GM18907 (cell line): ENCODE measurements around the gene AUTS2.

Experiments used
- ATAC-seq: cut with Tn5 transposase; IDR thresholded peaks from one replicate; pipeline ENCODE4 v1.9.1; 2021; ENCODE audit warnings: mild to moderate bottlenecking, moderate library complexity; ENCODE audit not compliant: unreplicated experiment

AUTS2 gene

DNA sequence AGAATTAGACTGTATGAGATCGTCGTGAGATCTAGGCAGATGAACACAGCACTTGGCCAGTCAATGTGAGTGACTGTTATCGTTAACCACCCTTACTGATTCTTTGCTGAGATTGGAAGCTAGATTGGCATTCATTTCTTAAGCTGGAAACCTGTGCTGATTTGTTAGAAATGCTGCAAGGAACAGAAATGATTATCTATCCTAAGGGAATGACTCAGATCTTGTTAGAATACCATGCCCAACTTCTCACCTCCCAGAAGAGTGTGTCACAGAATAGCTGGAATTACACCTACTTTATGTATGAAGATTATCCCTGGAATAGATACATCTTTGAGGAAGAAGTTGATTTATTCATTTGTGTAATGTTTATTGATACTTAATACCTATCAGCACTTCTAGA, 275.2 kb downstream of the AUTS2 start:
- ATAC-seq, result no peak

DNA sequence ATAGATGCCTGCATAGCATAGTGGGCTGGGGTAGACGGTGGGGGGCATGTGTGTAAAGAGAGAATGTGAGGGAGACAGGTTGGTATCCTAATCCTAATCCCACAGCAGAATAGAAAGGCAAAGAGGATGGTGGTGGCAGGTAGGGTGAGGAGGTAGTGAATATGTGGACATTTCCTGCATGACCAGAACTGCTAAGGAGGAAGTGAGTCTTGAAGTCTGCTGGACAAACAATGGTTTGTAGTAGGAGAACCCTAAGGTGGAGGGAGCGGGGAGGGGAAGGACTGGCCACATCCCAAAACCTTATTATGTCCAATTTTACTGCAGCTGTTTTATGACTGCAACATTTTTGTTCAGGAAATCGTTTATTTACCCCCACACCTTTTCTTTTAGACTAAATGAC, 279.7 kb downstream of the AUTS2 start:
- no peak for ATAC-seq

DNA sequence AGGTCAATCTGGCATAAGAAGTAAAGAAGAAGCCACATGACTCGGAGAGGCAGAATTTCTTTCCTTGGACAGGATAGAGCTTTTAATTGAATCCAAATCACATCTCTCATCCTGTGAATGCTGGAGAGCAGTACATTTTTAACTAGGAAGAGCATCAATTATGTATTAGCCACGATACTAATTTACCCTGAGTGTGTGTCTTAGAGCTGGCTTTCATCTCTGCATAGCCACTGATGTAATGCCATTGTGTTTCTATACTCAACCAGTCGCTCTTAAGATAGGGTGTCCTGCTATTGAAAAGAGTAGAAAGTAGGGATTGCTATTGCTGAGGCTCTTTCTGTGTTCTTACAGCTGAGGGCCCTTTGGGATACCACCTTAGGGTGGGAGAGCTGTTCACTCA, 280.3 kb downstream of the AUTS2 start:
- ATAC-seq, result no peak

DNA sequence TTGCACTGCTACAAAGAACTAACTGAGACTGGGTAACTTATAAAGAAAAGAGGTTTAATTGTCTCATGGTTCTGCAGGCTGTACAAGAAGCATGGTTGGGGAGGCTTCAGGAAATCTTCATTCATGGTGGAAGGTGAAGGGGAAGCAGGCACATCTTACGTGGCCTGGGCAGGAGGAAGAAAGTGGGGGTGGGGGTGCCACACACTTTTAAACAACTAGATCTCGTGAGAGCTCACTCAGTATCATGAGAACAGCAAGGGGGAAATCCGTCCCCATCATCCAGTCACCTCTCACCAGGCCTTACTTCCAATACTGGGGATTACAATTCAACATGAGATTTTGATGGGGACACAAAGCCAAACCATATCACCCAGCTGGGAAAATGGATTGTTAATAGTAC, 281.7 kb downstream of the AUTS2 start:
- ATAC-seq, result no peak

DNA sequence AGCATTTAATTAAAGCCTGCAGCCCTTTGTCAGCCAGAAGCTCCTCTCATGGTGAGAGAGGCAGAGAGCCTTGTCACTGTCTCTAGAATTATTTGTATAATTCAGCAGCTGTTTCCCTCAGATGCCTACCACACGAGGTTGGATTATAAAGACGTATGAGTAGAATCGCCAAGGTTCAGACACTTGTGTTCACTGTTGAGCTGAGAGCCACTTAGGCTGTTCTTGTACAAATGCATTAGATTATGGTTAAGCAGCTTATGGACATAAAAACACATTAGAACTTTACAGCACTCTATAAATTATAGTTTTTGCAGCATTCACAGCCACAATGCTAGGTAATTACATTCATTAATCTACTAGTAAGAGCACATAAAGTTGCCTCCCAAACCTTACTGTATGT, 282.6 kb downstream of the AUTS2 start:
- no peak for ATAC-seq

DNA sequence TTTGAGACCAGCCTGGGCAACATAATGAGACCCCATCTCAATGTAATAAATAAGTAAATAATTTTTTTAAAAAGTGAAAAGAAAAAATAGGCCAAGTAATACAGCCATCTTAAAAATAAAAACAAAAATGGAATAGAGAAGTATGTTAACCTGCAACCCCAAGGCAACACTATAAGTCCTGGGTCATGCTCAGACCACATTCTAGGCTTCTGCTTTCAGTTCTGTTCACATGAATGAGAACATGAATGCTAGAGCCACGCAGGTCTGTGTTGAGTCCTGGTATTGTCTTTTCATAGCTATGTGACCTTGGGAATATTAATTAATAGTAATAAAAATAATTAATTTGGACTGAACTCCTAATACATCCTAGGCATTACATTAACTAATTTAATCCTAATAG, 284.0 kb downstream of the AUTS2 start:
- ATAC-seq, result peak; percentile 72

DNA sequence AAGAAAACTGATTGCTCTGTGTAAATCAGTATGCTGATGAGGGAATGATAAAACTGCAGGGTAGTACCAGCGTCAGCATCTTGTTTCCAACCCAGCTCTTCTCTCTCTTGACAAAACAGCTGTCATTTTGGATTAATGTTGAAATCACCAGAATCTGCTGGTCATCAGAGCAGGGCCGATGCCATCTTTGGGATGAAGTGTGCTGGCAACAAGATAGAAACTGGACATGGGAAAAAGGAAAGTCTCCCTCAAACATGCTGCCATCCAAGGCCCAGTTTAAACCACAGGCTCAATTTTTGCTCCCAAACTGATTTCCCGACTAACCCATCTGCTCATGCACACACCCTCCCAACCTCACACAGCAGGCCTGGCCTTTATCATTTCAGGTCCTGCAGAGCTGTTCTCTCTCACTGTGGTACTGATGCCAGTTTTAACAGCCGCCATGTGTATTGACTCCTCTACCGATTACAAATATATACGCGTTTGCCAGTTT, 285.2 kb downstream of the AUTS2 start:
- ATAC-seq, result no peak

DNA sequence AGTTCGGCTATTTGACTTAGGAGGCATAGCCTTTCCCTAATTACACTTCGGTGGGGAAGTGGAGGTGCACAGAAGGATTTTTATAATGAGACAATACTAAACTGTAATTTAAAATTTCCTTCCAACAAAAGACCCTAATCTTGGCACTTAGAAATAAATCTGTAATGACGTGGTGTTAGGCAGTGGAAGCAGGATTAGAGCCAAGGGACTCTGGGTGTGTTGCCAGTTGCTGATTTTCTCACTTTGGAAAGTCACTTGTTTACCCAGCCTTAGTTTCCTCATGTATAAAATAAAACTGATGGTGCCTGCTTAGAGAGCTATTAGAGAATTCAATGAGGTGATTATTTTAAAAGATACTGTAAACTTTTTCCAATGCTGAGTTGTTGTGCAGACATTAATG, 287.2 kb downstream of the AUTS2 start:
- no peak for ATAC-seq

DNA sequence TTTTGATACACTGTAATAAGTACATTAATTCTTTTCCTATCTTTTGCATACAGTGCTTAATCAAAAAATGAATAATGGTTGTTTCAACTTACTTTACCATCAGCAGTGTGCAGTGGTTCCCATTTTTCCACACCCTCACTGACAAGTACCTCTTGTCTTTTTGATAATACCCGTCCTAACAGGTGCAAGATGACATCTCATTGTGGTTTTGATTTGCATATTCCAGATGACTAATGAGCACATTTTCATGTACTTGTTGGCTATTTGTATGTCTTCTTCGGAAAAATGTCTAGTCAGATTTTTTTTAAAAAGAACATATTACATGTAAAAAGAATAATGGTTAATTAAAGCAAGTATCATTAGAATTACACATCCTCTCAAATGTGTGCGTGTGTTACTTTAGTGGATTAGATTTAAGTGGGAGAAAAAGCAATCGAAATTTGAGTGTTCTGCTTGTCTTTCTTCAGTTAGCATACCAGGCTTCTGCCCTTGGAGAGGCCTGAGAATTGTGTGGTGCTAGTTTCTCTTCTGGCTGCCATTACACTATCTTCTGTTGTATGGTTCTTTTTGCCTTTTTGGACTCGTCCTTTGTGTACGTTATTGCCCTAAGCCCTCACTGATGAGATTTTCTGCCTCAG, 291.2 kb downstream of the AUTS2 start:
- peak; percentile 65 for ATAC-seq

DNA sequence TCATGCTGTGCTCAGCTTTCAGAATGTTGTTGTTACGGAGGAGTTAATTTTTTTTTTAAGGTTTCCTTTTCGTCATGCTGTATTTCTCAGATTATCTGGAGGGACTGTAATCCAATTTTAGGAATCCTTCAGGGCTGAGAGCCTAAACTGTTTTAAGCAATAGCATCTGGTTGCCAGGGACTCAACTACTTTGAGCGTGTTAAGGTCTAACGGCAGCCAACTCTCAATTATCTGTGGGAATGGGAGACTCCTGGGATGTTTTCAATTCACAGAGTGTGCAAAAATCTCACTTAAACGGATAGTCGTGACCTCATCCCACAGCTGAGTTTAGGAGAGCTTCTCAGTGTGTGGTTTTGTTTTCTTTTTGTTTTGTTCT, 291.7 kb downstream of the AUTS2 start:
- no peak for ATAC-seq

DNA sequence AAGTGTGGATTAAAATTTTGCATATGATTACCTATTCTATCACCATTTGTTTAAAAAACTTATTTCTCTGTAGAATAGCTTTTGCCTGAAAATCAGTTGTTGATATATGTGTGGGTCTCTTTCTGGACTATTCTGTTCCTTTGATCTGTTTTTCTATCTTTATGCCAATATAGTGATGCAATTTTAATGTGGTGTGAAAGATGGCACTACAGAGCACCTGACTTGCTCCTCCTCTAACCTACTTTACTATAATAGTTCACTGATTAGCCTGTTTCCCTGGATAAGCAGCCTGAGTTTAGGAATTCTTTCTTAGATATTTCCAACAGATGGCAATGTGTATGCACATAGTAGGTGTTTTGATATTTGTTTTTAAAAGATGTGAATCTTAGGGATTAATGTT, 294.5 kb downstream of the AUTS2 start:
- no peak for ATAC-seq

DNA sequence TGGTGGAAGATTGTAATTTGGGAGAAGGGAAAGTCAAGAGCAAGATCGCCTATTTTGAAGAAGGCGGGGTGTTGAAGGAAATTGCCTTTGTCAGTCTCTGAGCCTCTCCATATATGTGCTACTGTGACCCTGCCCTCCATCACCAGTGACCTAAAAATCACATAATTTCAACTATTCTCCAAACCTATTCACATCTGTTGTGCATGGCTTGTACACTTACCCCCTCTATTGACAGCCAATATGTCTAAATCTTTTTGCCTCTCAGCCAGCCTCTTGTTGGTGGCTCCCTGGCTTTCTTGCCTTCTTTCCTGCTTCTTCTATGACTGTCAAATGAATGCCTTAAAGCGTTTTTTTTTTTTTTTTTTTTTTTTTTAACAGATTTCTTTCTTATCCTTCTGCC, 295.6 kb downstream of the AUTS2 start:
- no peak for ATAC-seq

DNA sequence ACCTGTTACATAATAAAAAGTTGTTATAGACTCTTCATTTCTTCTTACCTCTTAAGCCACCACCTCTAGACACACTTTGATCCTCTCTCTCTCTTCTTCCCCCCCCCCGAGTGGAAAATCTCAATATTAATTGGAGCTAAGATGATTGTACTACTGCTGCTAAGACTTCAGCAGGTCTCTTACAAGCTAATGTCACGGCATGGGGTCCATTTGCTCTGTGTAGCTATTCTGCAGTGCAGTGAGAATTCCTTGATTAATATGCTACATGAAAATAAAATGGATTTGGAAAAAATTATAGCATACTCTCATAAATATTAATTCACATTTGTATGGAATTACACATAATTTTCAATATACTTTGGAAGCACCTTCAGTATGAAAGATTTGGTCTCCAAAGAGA, 297.2 kb downstream of the AUTS2 start:
- no peak for ATAC-seq

DNA sequence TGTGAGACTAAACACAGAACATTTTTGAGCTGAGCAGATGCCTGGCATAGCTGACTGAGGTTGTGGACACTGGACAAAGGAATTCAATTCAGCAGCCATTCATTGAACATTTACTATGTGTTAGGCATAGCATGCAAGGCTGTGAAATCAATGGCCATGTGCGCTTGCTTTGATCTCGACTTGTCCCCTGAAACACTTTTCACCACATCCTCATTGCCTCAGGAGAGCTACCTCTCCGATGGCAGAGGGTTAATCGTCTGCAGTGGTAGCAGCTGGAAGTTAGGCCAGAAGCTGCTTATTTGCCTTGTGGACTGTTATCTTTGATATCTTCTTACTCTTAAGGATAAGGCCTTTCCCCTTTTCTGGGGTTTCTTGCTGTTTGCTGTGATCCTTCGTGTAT, 297.8 kb downstream of the AUTS2 start:
- no peak for ATAC-seq

DNA sequence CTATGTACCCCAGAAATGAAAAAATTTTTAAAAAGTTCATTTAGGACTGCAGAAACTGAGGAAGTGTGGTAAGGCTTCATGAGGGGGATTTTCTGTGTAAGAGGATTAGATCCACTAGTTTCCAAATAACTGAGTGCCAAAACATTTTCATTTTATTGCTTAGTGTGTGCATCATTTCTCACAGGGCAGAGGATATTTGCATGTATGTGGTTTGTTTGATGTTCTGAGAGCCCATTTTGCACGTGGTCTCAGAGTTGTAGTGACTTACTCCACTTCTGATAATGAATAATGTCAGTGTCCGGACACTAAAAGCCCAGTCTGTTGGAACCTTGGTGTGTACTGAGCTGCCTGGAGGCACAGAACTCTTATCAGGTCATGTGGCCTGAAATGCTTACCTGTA, 299.9 kb downstream of the AUTS2 start:
- peak; percentile 92 for ATAC-seq

DNA sequence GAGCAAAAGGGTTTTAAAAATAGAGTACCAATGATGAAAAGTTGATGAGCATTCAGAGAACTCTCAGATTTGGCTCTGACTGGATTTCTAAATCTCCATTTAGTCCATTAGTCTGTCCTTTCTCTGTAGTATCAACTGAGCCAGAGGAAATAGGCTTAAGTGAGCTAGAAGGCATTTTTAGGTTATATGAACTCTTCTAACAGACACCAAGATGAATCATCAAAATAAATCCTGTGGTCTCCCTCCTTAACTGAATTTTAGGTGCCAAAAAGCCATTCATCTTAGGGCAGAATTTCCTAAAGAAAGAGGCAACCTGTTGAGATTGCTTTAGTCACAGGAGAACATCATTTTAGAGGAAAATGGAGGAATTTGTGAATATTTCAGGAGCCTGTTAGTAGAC, 305.1 kb downstream of the AUTS2 start:
- no peak for ATAC-seq

DNA sequence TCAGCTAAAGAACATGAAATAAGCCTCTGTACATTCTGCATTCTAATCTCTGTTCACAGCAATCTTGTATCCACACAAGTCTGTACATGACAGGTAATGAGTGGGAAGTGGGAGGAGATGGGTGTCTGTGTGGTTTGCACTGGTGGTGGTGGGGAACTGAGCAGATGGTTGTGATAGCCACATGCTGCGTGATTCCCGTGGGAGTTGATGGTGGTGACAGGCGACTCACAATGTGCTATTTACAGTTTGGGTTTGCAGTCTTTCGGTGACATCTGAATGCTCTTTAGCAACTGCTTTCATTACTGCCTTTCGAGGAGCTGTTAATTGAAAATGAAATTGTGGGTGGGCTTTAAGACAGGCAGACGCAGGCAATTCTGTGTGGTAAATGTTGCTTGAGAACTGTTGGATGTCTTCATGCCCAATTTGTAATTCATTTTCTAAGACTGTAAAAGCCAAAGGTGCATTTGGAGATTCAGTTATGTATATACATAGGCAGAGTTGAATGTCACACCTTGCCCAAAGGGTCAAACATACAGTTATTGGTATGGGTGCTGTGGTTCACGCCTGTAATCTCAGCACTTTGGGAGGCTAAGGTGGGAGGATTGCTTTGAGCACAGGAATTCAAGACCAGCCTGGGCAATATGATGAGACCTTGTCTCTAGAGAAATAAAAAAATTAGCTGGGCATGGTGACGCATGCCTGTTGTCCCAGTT, 308.2 kb downstream of the AUTS2 start:
- peak; percentile 90 for ATAC-seq

DNA sequence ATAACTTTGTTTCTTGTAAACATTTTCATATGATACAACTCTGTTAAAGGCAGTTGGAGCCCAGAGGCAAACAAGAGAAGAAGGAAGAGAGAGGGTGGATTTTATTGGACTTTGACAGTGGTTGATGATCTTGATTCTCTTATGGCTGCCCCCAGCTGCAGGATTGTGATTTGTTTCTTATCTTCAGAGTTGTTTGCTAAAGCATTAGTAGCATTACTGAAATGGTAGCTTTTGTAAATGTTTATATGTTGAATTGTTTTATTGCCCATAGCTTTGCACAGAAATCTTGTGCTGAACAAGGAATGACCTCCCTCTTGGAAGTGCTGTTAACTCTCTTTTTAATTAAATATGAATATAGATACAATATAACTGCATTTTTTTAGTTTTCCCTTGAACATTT, 309.4 kb downstream of the AUTS2 start:
- no peak for ATAC-seq

DNA sequence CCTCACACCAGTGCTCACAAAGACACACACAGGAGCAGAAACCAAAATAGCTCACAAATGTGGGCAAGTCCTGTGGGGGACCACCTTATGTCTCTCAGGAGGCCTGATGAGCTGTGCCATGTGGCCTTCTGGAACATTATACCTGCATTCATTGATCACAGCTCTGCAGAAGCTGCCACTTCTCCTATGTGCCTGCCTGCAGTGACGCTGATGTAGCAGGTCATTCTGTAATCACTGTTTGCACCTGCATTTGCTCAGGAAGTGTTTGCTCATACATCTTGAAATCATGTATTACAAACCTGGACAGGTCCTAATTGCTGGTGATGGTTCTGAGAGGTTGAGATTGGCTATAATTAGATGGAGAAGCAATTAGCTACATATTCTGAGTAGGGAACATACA, 310.2 kb downstream of the AUTS2 start:
- no peak for ATAC-seq

DNA sequence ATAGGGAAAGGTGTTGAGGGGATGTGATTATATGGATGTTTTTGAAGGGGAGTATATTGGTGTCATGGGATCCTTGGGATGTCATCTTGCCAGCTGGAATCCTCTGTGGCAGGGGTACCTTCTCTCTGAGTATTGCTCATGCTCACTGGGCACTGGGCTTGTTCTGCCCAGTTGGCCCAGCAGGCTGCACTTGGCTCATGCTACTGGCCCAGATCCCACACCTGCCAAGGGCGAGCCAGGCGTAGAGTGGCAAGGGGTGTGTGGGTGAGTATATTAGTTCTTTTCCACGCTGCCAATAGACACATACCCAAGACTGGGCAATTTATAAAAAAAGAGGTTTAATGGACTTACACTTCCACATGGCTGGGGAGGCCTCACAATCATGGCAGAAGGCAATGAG, 311.9 kb downstream of the AUTS2 start:
- ATAC-seq, result no peak

DNA sequence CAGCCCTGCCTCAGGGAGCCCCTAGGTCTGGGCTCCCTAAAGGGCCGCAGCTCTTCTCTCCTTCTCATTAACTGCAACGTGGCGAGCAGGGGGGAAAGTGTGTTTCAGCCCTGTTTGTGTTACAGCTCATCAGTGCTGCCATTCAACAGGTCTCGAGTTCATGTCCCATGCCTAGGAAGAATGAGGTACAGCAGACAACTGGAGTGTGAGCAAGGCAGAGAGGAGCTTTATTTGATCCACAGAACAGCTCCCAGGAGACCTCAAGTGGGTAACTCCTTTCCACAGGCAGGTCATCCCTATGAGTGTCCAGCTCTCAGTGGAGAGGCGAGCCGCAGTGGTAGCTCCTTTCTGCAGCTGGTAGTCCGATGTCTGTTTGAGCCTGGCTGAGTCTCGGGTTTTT, 313.1 kb downstream of the AUTS2 start:
- ATAC-seq, result no peak

DNA sequence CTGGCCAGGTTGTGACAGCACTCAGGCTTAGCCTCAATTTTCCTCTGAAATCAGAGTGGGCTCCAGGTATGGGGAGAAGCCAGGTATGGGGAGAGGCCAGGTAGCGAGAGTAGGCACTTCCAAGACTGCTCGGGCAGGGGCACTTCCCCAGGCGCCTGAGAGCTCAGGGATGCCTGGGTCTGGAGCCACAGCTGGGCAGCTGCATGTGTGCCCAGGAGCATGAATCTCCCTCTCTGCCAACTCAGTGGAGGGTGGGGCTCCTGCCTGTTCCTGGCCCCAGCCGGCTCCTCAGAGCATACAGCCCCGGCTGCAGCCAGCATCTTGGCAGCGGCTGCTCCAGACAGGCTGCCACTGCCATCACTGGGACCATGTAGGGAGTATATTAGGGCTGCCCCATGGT, 313.9 kb downstream of the AUTS2 start:
- ATAC-seq, result no peak

DNA sequence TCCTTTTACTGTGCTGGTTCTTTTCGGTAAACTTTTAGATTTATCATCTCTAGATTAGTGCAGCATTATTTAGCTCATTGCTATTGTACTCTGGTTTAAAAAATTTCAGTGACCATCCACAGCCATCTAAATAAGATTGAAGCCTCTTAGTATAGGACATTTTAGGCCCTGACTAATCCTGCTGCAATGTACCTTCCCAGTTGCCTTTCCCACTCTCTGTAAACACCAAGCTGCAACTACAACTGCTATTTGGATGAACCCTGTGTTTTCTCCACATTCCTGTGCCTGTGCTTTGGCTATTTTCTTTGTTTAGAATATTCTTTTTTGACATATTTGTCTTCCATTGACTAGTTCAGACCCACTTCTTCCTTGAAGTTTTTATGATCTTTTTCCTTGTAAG, 314.6 kb downstream of the AUTS2 start:
- no peak for ATAC-seq
